HepG2 (cell line): ENCODE data around the gene SYNGAP1. TPM values are rescaled to one million over a fixed set of nuclear protein-coding genes. Genes with fewer than 3 reads are reported as not detected.

Source experiments
- CBFB ChIP-seq: sonication (generic); formaldehyde crosslinking; IDR thresholded peaks from 2 replicates; pipeline ENCODE4 v1.4.0; 2020; ENCODE audit warnings: missing genetic modification reagents
- FOSL1 ChIP-seq: sonication (generic); formaldehyde crosslinking; IDR thresholded peaks from 2 replicates; pipeline ENCODE4 v1.9.0; 2021; ENCODE audit warnings: missing genetic modification reagents, borderline replicate concordance
- HNRNPH1 ChIP-seq: fragments of 200-400 bp; formaldehyde crosslinking; optimal IDR thresholded peaks from 2 replicates; pipeline ENCODE3; 2017; ENCODE audit warnings: mild to moderate bottlenecking, low read depth, low read length
- JARID2 ChIP-seq: sonication (generic); formaldehyde crosslinking; IDR thresholded peaks from 2 replicates; pipeline ENCODE4 v1.8.1; 2023; ENCODE audit warnings: missing genetic modification reagents, inconsistent platforms; ENCODE audit not compliant: insufficient replicate concordance
- KIAA2018 ChIP-seq: sonication (generic); formaldehyde crosslinking; IDR thresholded peaks from 2 replicates; pipeline ENCODE4 v1.5.0; 2020; ENCODE audit warnings: mild to moderate bottlenecking, missing genetic modification reagents, borderline replicate concordance
- NR3C1 ChIP-seq: sonication (generic); formaldehyde crosslinking; IDR thresholded peaks from 2 replicates; pipeline ENCODE4 v1.4.0; 2020; ENCODE audit warnings: missing genetic modification reagents
- POLR2AphosphoS5 ChIP-seq: IDR thresholded peaks from 2 replicates; pipeline ENCODE4 v1.6.1; 2012; ENCODE audit warnings: low read depth, low read length
- SAFB2 ChIP-seq: sonication (generic); formaldehyde crosslinking; IDR thresholded peaks from 2 replicates; pipeline ENCODE4 v1.5.1; 2020; ENCODE audit warnings: missing genetic modification reagents, low read depth, mild to moderate bottlenecking, borderline replicate concordance
- UBTF ChIP-seq: sonication (generic); formaldehyde crosslinking; IDR thresholded peaks from 2 replicates; pipeline ENCODE4 v1.4.0; 2020; ENCODE audit warnings: mild to moderate bottlenecking, missing genetic modification reagents
- WIZ ChIP-seq: sonication (generic); formaldehyde crosslinking; IDR thresholded peaks from 2 replicates; pipeline ENCODE4 v1.5.1; 2020; ENCODE audit warnings: mild to moderate bottlenecking, missing genetic modification reagents
- ZMYM2 ChIP-seq: sonication (generic); formaldehyde crosslinking; IDR thresholded peaks from 2 replicates; pipeline ENCODE4 v1.8.0; 2022; ENCODE audit warnings: mild to moderate bottlenecking, missing genetic modification reagents
- ZNF354B ChIP-seq: sonication (generic); formaldehyde crosslinking; IDR thresholded peaks from 2 replicates; pipeline ENCODE4 v1.8.0; 2022; ENCODE audit warnings: mild to moderate bottlenecking, missing genetic modification reagents
- ZNF614 ChIP-seq: IDR thresholded peaks from 2 replicates; pipeline ENCODE4 v1.6.1; 2018; ENCODE audit warnings: missing biosample characterization, missing genetic modification reagents, inconsistent platforms, borderline replicate concordance
- ZNF761 ChIP-seq: sonication (generic); formaldehyde crosslinking; conservative IDR thresholded peaks from 2 replicates; pipeline ENCODE4 v1.4.0; 2020; ENCODE audit warnings: mild to moderate bottlenecking, missing genetic modification reagents
- polyA plus RNA-seq, 8 experiments: library from polyadenylated mRNA; depleted of rRNA in 3 of 8; stranded (reverse) in 7 of 8; unstranded in 1 of 8; fragments of >200 nt; fragmentation: Illumina TruSeq in 4 of 8; extraction: Trizol in 4 of 8; gene quantifications; 2 replicates each; pipeline versions ENCODE4 v1.2.1 to v1.2.3, GENCODE V29; 2011 to 2016; ENCODE audit warnings: low read depth in 4 of 8, missing spikeins in 1 of 8, mixed read lengths in 1 of 8; ENCODE audit not compliant: insufficient read depth in 1 of 8
- total RNA-seq, 5 experiments: library from RNA; depleted of rRNA; stranded (reverse); fragments of >200 nt; fragmentation: Illumina TruSeq; extraction: Trizol; gene quantifications; 2 replicates each; pipeline ENCODE4 v1.2.3, GENCODE V29; 2016; ENCODE audit warnings: low read depth in 1 of 5
- TF ChIP-seq, protein P1 (sequence below): sonication (generic); formaldehyde crosslinking; IDR thresholded peaks from 2 replicates; pipeline ENCODE4 v1.8.0; 2022; ENCODE audit warnings: mild to moderate bottlenecking, missing genetic modification reagents, moderate library complexity
- TF ChIP-seq, protein P2 (sequence below): IDR thresholded peaks from 2 replicates; pipeline ENCODE4 v1.6.1; 2016; ENCODE audit warnings: mild to moderate bottlenecking

Gene SYNGAP1
- total and polyA plus RNA-seq, 2 of the 13 experiments (the other 11 are each of a cell fraction or from before 2014, with no cell fraction given) = 0.75 to 1.1 TPM

DNA sequence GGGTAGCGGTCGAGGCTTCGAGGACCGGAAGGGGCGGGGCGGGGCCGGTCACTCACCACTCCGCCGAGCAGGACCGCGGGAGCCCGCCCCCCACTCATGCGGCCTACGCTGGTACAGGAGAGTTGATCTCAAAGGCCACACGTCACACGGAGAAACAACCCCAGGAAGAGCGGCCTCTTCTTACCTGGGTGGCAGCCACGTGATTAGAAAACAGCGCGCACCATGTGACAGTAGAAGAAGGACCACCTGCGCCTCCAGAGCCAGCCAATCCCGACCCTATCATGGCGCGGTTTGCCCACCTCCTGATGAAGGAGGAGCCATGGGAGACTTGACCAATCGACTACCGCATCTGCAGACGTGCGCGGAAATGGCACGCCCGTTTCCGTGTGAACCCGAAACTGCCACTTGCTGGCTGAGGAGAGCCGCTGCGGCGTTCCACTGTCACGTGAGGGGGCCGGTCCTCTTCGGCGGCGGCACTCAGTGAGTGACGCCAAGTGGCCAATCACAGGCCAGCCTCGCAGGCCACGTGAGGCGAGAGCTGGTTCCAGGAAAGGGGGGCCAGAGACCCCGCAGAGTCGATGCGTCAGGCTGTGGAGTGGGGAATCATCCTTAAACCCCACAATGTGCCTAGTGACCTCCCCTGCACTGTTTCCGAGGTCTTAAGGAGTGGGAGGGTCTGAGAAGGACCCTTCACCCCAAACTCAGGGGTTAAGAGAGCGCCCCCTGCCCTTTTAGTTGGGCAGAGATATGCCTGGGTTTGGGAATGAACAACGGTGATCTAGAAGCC is 1.8 kb upstream of the SYNGAP1 start, which contains the start of gene CUTA (continued):
- TF ChIP-seq HNRNPH1 (no peak), WIZ (CRISPR knock-in tag) (no peak), ZMYM2 (CRISPR knock-in tag) (no peak), ZNF761 (CRISPR knock-in tag) (peak; percentile 98), JARID2 (CRISPR knock-in tag) (no peak), POLR2AphosphoS5 (peak; percentile 94), FOSL1 (no peak), ZNF614 (CRISPR knock-in tag) (peak; percentile 64; the same call in 1 of the 2 replicates), CBFB (peak; percentile 60), UBTF (CRISPR knock-in tag) (peak; percentile 65), ZNF354B (CRISPR knock-in tag) (0 out of 2 replicates have a peak, but pooled peaks have one; percentile 15), SAFB2 (CRISPR knock-in tag) (no peak), KIAA2018 (CRISPR knock-in tag) (no peak; the same call in 1 of the 2 replicates), NR3C1 (CRISPR knock-in tag) (no peak)
- TF ChIP-seq, protein P1, sequence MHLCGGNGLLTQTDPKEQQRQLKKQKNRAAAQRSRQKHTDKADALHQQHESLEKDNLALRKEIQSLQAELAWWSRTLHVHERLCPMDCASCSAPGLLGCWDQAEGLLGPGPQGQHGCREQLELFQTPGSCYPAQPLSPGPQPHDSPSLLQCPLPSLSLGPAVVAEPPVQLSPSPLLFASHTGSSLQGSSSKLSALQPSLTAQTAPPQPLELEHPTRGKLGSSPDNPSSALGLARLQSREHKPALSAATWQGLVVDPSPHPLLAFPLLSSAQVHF (CRISPR knock-in tag) = peak; percentile 94
- TF ChIP-seq, protein P2, sequence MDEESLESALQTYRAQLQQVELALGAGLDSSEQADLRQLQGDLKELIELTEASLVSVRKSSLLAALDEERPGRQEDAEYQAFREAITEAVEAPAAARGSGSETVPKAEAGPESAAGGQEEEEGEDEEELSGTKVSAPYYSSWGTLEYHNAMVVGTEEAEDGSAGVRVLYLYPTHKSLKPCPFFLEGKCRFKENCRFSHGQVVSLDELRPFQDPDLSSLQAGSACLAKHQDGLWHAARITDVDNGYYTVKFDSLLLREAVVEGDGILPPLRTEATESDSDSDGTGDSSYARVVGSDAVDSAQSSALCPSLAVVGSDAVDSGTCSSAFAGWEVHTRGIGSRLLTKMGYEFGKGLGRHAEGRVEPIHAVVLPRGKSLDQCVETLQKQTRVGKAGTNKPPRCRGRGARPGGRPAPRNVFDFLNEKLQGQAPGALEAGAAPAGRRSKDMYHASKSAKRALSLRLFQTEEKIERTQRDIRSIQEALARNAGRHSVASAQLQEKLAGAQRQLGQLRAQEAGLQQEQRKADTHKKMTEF = peak; percentile 94
